HepG2 (cell line): ENCODE measurements around the gene SYCP2. TPM values are rescaled to one million over a fixed set of nuclear protein-coding genes. Genes with fewer than 3 reads are reported as not detected.

Experiments
- ATAC-seq: fragments of 200-7000 bp; cut with Tn5 transposase; 3 replicates; pipeline ENCODE4 v1.9.1; 2020; ENCODE audit warnings: mild to moderate bottlenecking, moderate library complexity
- BruUV-seq: library from RNA; stranded (reverse); fragments of 400-500 nt; replicated peaks from 2 replicates; lab custom pipeline; 2021; lab: Mats Ljungman, UMichigan
- CTCF ChIA-PET: fragments of 300-600 bp; formaldehyde crosslinking; extraction: SDS; loops from one replicate; lab custom pipeline; 2021; ENCODE audit warnings: low total read pairs, inconsistent platforms, low intra/inter-chr PET ratio; lab: Yijun Ruan, JAX
- POLR2A ChIA-PET: fragments of 350-600 bp; sonication (Branson Sonifier 250); formaldehyde crosslinking; loops from one replicate; lab custom pipeline; 2020; ENCODE audit warnings: antibody characterized with exemption, inconsistent platforms; lab: Yijun Ruan, JAX
- DNase-seq: peaks from one replicate; pipeline ENCODE4 v3.0.0-alpha.2; 2015; ENCODE audit warnings: low spot score
- FAIRE-seq: peaks from 3 replicates; lab custom pipeline; 2011; peaks lifted over from hg19 to GRCh38; lab: Jason Lieb, UNC
- H2AFZ ChIP-seq: one replicate; pipeline ENCODE4 v1.6.1; 2011; ENCODE audit warnings: low read length, inconsistent platforms
- H3K27ac ChIP-seq: fragments of 300-600 bp; 3 replicates; pipeline ENCODE4 v1.8.0; 2011; ENCODE audit warnings: mixed run types, mild to moderate bottlenecking, mixed read lengths, low read length, inconsistent platforms; ENCODE audit not compliant: insufficient read depth; ENCODE audit errors: extremely low read length
- H3K27me3 ChIP-seq, 2 experiments: fragments of 200-600 bp in 1 of 2; 2 replicates in 1 of 2; 3 replicates in 1 of 2; pipeline versions ENCODE4 v1.6.0 to v1.8.0; 2011; ENCODE audit warnings: low read length in 2 of 2, mild to moderate bottlenecking in 2 of 2, moderate library complexity in 2 of 2, inconsistent platforms in 1 of 2; ENCODE audit not compliant: insufficient read depth in 2 of 2, control insufficient read depth in 1 of 2
- H3K36me3 ChIP-seq, 2 experiments: fragments of 200-600 bp in 1 of 2; replicated peaks in 1 of 2; 2 replicates in 1 of 2; 3 replicates in 1 of 2; pipeline versions ENCODE4 v1.5.1 to v1.8.0; 2011; ENCODE audit warnings: low read length in 2 of 2, inconsistent platforms in 1 of 2; ENCODE audit not compliant: insufficient read depth in 2 of 2, control insufficient read depth in 1 of 2
- H3K4me1 ChIP-seq: 2 replicates; pipeline ENCODE4 v1.5.1; 2012; ENCODE audit warnings: low read length, inconsistent platforms; ENCODE audit not compliant: insufficient read depth
- H3K4me2 ChIP-seq: 2 replicates; pipeline ENCODE4 v1.6.0; 2011; ENCODE audit warnings: low read depth, low read length, inconsistent platforms
- H3K4me3 ChIP-seq, 3 experiments: fragments of 200-600 bp in 1 of 3; sonication (generic), shearing (Covaris generic) in 1 of 3; replicated peaks in 1 of 3; 2 replicates each; pipeline ENCODE4 v1.5.1; 2011 to 2016; ENCODE audit warnings: low read length in 3 of 3, inconsistent platforms in 2 of 3, low read depth in 2 of 3, mild to moderate bottlenecking in 2 of 3, control low read depth in 1 of 3, mixed read lengths in 1 of 3; ENCODE audit not compliant: insufficient read depth in 1 of 3
- H3K79me2 ChIP-seq: one replicate; pipeline ENCODE4 v1.6.1; 2011; ENCODE audit warnings: low read length, inconsistent platforms; ENCODE audit not compliant: insufficient read depth
- H3K9ac ChIP-seq: 2 replicates; pipeline ENCODE4 v1.6.0; 2011; ENCODE audit warnings: mild to moderate bottlenecking, low read depth, low read length, inconsistent platforms; ENCODE audit not compliant: insufficient read depth
- H3K9me3 ChIP-seq: 2 replicates; pipeline ENCODE4 v1.5.1; 2012; ENCODE audit warnings: mild to moderate bottlenecking, low read length
- H4K20me1 ChIP-seq: 2 replicates; pipeline ENCODE4 v1.6.0; 2011; ENCODE audit warnings: inconsistent platforms, mild to moderate bottlenecking, low read length, moderate library complexity; ENCODE audit not compliant: insufficient read depth
- CENPBD1 ChIP-seq: sonication (generic); formaldehyde crosslinking; IDR thresholded peaks from 2 replicates; pipeline ENCODE4 v1.8.0; 2022; ENCODE audit warnings: missing genetic modification reagents, low read depth, mild to moderate bottlenecking, borderline replicate concordance
- EED ChIP-seq: sonication (generic); formaldehyde crosslinking; IDR thresholded peaks from 2 replicates; pipeline ENCODE4 v1.5.0; 2020; ENCODE audit warnings: mild to moderate bottlenecking, missing genetic modification reagents
- FOSL1 ChIP-seq: sonication (generic); formaldehyde crosslinking; IDR thresholded peaks from 2 replicates; pipeline ENCODE4 v1.9.0; 2021; ENCODE audit warnings: missing genetic modification reagents, borderline replicate concordance
- HIC2 ChIP-seq: sonication (generic); formaldehyde crosslinking; IDR thresholded peaks from 2 replicates; pipeline ENCODE4 v1.9.0; 2022; ENCODE audit warnings: low read depth, missing genetic modification reagents
- HNRNPUL1 ChIP-seq: fragments of 200-400 bp; formaldehyde crosslinking; IDR thresholded peaks from 2 replicates; pipeline ENCODE4 v1.6.1; 2017; ENCODE audit warnings: low read depth, mild to moderate bottlenecking, low read length, moderate library complexity
- MEIS2 ChIP-seq: sonication (generic); formaldehyde crosslinking; IDR thresholded peaks from 2 replicates; pipeline ENCODE4 v1.9.0; 2021; ENCODE audit warnings: mild to moderate bottlenecking, missing genetic modification reagents
- SMARCE1 ChIP-seq: fragments of 450-650 bp; IDR thresholded peaks from 2 replicates; pipeline ENCODE4 v1.6.1; 2017; ENCODE audit warnings: borderline replicate concordance
- SP5 ChIP-seq: IDR thresholded peaks from 2 replicates; pipeline ENCODE4 v1.6.1; 2016; ENCODE audit warnings: low read depth, borderline replicate concordance
- TMF1 ChIP-seq: sonication (generic); formaldehyde crosslinking; IDR thresholded peaks from 2 replicates; pipeline ENCODE4 v1.8.1; 2022; ENCODE audit warnings: low read depth, missing genetic modification reagents
- ZNF20 ChIP-seq: sonication (generic); formaldehyde crosslinking; IDR thresholded peaks from 2 replicates; pipeline ENCODE4 v1.4.0; 2020; ENCODE audit warnings: mild to moderate bottlenecking, moderate library complexity, missing genetic modification reagents
- ZNF431 ChIP-seq: sonication (generic); formaldehyde crosslinking; IDR thresholded peaks from 2 replicates; pipeline ENCODE4 v1.9.0; 2022; ENCODE audit warnings: missing genetic modification reagents, low read depth, mild to moderate bottlenecking, borderline replicate concordance
- ZNF770 ChIP-seq: sonication (generic); formaldehyde crosslinking; IDR thresholded peaks from 2 replicates; pipeline ENCODE4 v1.5.0; 2020; ENCODE audit warnings: mild to moderate bottlenecking, missing genetic modification reagents
- ZSCAN29 ChIP-seq: sonication (generic); formaldehyde crosslinking; conservative IDR thresholded peaks from 2 replicates; pipeline ENCODE4 v1.4.0; 2020; ENCODE audit warnings: mild to moderate bottlenecking, missing genetic modification reagents
- WGBS: methylation state at CpG from one replicate; pipeline ENCODE4 v1.1.6; 2017; ENCODE audit warnings: low lambda C conversion rate; 5-methylcytosine and 5-hydroxymethylcytosine counted together
- in situ Hi-C: cut with HindIII; loops from 2 replicates; pipeline ENCODE4 v1.10.0; 2017; ENCODE audit warnings: low pct_unique_long_range_greater_than_20kb; ENCODE audit not compliant: extremely low pct_ligation_motif_present
- intact Hi-C: fragments of 100-400 bp; cut with micrococcal nuclease; formaldehyde crosslinking; loops from one replicate; pipeline ENCODE4 v1.10.0; 2022; ENCODE audit not compliant: unreplicated experiment
- polyA plus RNA-seq, 8 experiments: library from polyadenylated mRNA; depleted of rRNA in 3 of 8; stranded (reverse) in 7 of 8; unstranded in 1 of 8; fragments of >200 nt; fragmentation: Illumina TruSeq in 4 of 8; extraction: Trizol in 4 of 8; gene quantifications; 2 replicates each; pipeline versions ENCODE4 v1.2.1 to v1.2.3, GENCODE V29; 2011 to 2016; ENCODE audit warnings: low read depth in 4 of 8, missing spikeins in 1 of 8, mixed read lengths in 1 of 8; ENCODE audit not compliant: insufficient read depth in 1 of 8
- total RNA-seq, 5 experiments: library from RNA; depleted of rRNA; stranded (reverse); fragments of >200 nt; fragmentation: Illumina TruSeq; extraction: Trizol; gene quantifications; 2 replicates each; pipeline ENCODE4 v1.2.3, GENCODE V29; 2016; ENCODE audit warnings: low read depth in 1 of 5
- TF ChIP-seq, protein P1 (sequence below): sonication (generic); formaldehyde crosslinking; IDR thresholded peaks from 2 replicates; pipeline ENCODE4 v1.4.0; 2020; ENCODE audit warnings: low read depth, missing genetic modification reagents

Gene SYCP2
- total and polyA plus RNA-seq, 2 of the 13 experiments (the other 11 are each of a cell fraction or from before 2014, with no cell fraction given), result 0.07 to 0.24 TPM

DNA sequence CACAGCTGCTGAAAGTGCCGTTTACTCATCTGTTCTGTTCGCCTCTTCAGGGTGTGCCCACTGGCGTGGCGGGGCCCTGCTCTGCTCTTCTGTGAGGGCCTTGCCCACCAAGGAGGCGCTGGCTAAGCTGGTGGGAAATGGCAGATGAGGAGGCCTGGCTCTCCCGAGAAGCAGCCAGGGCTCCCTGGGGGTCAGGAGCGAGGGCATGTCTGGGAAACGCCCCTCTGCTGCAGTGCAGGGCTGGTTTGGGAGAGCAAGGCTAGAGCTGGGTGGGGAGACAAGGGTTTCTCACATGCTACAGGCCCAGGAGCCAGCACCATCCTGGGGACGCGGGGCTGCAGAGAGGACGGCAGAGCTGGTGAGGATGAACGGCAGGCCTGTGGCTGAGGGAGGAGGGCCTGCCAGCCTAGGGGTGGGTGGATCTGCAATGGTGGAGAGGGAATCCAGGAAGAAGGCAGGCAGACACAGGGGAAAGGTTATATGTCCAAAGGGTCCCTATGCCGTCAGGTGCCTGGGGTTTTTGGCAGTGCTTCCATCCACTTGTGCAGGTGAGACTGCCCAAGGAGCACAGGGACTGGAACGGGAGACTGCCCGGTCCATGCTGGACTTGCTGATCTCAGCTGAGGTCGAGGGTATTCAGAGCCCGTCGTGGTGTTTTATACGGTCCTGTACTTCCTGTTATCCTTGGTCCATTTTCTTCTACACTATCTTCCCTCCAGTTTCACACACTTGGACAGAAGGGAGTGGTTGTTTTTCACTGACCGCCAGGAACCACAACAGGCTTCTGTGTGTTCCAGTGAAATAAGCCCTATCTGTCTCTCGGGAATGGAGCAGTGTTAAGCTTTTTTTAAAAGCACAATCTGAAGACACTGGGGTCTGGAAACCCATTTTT lies 119.2 kb downstream of the SYCP2 start:
- 5% methylated on average over 21 of the region's 21 CpGs for WGBS
- Histone ChIP-seq H4K20me1 (no peaks in the 10 kb centered on the region), H3K27me3 (peaks cover 3 to 71% of the 10 kb centered on the region in 2 experiments; a peak in 4 of 5 replicates), H3K9ac (no peak overlapping the region), H2AFZ (no peak overlapping the region), H3K79me2 (no peaks in the 10 kb centered on the region), H3K27ac (no peak overlapping the region), H3K36me3 (no peaks in the 10 kb centered on the region), H3K4me3 (no peak overlapping the region), H3K4me1 (no peaks in the 10 kb centered on the region), H3K4me2 (no peak overlapping the region), H3K9me3 (no peaks in the 10 kb centered on the region)
- in situ Hi-C loops, result no loop called here
- ATAC-seq (peak; percentile 23), DNase-seq (no peak), FAIRE-seq (no peak)
- BruUV-seq, result no TSS peak
- ChIA-PET POLR2A (no interaction called here), CTCF (no interaction called here)
- intact Hi-C loops, result no loop called here
- TF ChIP-seq CENPBD1 (no peak), HNRNPUL1 (no peak), MEIS2 (CRISPR knock-in tag) (no peak), SMARCE1 (no peak), ZNF431 (CRISPR knock-in tag) (no peak), ZNF770 (no peak), ZNF20 (CRISPR knock-in tag) (no peak), HIC2 (CRISPR knock-in tag) (no peak), SP5 (no peak), TMF1 (no peak), ZSCAN29 (no peak), EED (no peak), FOSL1 (CRISPR knock-in tag) (no peak)
- TF ChIP-seq, protein P1, sequence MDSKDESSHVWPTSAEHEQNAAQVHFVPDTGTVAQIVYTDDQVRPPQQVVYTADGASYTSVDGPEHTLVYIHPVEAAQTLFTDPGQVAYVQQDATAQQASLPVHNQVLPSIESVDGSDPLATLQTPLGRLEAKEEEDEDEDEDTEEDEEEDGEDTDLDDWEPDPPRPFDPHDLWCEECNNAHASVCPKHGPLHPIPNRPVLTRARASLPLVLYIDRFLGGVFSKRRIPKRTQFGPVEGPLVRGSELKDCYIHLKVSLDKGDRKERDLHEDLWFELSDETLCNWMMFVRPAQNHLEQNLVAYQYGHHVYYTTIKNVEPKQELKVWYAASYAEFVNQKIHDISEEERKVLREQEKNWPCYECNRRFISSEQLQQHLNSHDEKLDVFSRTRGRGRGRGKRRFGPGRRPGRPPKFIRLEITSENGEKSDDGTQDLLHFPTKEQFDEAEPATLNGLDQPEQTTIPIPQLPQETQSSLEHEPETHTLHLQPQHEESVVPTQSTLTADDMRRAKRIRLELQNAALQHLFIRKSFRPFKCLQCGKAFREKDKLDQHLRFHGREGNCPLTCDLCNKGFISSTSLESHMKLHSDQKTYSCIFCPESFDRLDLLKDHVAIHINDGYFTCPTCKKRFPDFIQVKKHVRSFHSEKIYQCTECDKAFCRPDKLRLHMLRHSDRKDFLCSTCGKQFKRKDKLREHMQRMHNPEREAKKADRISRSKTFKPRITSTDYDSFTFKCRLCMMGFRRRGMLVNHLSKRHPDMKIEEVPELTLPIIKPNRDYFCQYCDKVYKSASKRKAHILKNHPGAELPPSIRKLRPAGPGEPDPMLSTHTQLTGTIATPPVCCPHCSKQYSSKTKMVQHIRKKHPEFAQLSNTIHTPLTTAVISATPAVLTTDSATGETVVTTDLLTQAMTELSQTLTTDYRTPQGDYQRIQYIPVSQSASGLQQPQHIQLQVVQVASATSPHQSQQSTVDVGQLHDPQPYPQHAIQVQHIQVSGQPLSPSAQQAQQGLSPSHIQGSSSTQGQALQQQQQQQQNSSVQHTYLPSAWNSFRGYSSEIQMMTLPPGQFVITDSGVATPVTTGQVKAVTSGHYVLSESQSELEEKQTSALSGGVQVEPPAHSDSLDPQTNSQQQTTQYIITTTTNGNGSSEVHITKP, result no peak
